HepG2 (cell line): Measurements from ENCODE around the gene PPP1R12A. TPM values are rescaled to one million over a fixed set of nuclear protein-coding genes. Genes with fewer than 3 reads are reported as not detected.

Experiments used
- ATAC-seq: fragments of 200-7000 bp; cut with Tn5 transposase; 3 replicates; pipeline ENCODE4 v1.9.1; 2020; ENCODE audit warnings: mild to moderate bottlenecking, moderate library complexity
- BruUV-seq: library from RNA; stranded (reverse); fragments of 400-500 nt; replicated peaks from 2 replicates; lab custom pipeline; 2021; lab: Mats Ljungman, UMichigan
- CTCF ChIA-PET: fragments of 300-600 bp; formaldehyde crosslinking; extraction: SDS; loops from one replicate; lab custom pipeline; 2021; ENCODE audit warnings: low total read pairs, inconsistent platforms, low intra/inter-chr PET ratio; lab: Yijun Ruan, JAX
- POLR2A ChIA-PET: fragments of 350-600 bp; sonication (Branson Sonifier 250); formaldehyde crosslinking; loops from one replicate; lab custom pipeline; 2020; ENCODE audit warnings: antibody characterized with exemption, inconsistent platforms; lab: Yijun Ruan, JAX
- DNase-seq: peaks from one replicate; pipeline ENCODE4 v3.0.0-alpha.2; 2015; ENCODE audit warnings: low spot score
- FAIRE-seq: peaks from 3 replicates; lab custom pipeline; 2011; peaks lifted over from hg19 to GRCh38; lab: Jason Lieb, UNC
- H2AFZ ChIP-seq: one replicate; pipeline ENCODE4 v1.6.1; 2011; ENCODE audit warnings: low read length, inconsistent platforms
- H3K27ac ChIP-seq: fragments of 300-600 bp; 3 replicates; pipeline ENCODE4 v1.8.0; 2011; ENCODE audit warnings: mixed run types, mild to moderate bottlenecking, mixed read lengths, low read length, inconsistent platforms; ENCODE audit not compliant: insufficient read depth; ENCODE audit errors: extremely low read length
- H3K27me3 ChIP-seq, 2 experiments: fragments of 200-600 bp in 1 of 2; 2 replicates in 1 of 2; 3 replicates in 1 of 2; pipeline versions ENCODE4 v1.6.0 to v1.8.0; 2011; ENCODE audit warnings: low read length in 2 of 2, mild to moderate bottlenecking in 2 of 2, moderate library complexity in 2 of 2, inconsistent platforms in 1 of 2; ENCODE audit not compliant: insufficient read depth in 2 of 2, control insufficient read depth in 1 of 2
- H3K36me3 ChIP-seq, 2 experiments: fragments of 200-600 bp in 1 of 2; replicated peaks in 1 of 2; 2 replicates in 1 of 2; 3 replicates in 1 of 2; pipeline versions ENCODE4 v1.5.1 to v1.8.0; 2011; ENCODE audit warnings: low read length in 2 of 2, inconsistent platforms in 1 of 2; ENCODE audit not compliant: insufficient read depth in 2 of 2, control insufficient read depth in 1 of 2
- H3K4me1 ChIP-seq: 2 replicates; pipeline ENCODE4 v1.5.1; 2012; ENCODE audit warnings: low read length, inconsistent platforms; ENCODE audit not compliant: insufficient read depth
- H3K4me2 ChIP-seq: 2 replicates; pipeline ENCODE4 v1.6.0; 2011; ENCODE audit warnings: low read depth, low read length, inconsistent platforms
- H3K4me3 ChIP-seq, 3 experiments: fragments of 200-600 bp in 1 of 3; sonication (generic), shearing (Covaris generic) in 1 of 3; replicated peaks in 1 of 3; 2 replicates each; pipeline ENCODE4 v1.5.1; 2011 to 2016; ENCODE audit warnings: low read length in 3 of 3, inconsistent platforms in 2 of 3, low read depth in 2 of 3, mild to moderate bottlenecking in 2 of 3, control low read depth in 1 of 3, mixed read lengths in 1 of 3; ENCODE audit not compliant: insufficient read depth in 1 of 3
- H3K79me2 ChIP-seq: one replicate; pipeline ENCODE4 v1.6.1; 2011; ENCODE audit warnings: low read length, inconsistent platforms; ENCODE audit not compliant: insufficient read depth
- H3K9ac ChIP-seq: 2 replicates; pipeline ENCODE4 v1.6.0; 2011; ENCODE audit warnings: mild to moderate bottlenecking, low read depth, low read length, inconsistent platforms; ENCODE audit not compliant: insufficient read depth
- H3K9me3 ChIP-seq: 2 replicates; pipeline ENCODE4 v1.5.1; 2012; ENCODE audit warnings: mild to moderate bottlenecking, low read length
- H4K20me1 ChIP-seq: 2 replicates; pipeline ENCODE4 v1.6.0; 2011; ENCODE audit warnings: inconsistent platforms, mild to moderate bottlenecking, low read length, moderate library complexity; ENCODE audit not compliant: insufficient read depth
- PAXIP1 ChIP-seq: sonication (generic); formaldehyde crosslinking; conservative IDR thresholded peaks from 2 replicates; pipeline ENCODE4 v1.4.0; 2020; ENCODE audit warnings: mild to moderate bottlenecking, missing genetic modification reagents, moderate library complexity
- POLR2G ChIP-seq: fragments of 200-400 bp; formaldehyde crosslinking; IDR thresholded peaks from 2 replicates; pipeline ENCODE4 v1.6.1; 2018; ENCODE audit warnings: mild to moderate bottlenecking, low read depth, low read length, moderate library complexity
- WIZ ChIP-seq: sonication (generic); formaldehyde crosslinking; IDR thresholded peaks from 2 replicates; pipeline ENCODE4 v1.5.1; 2020; ENCODE audit warnings: mild to moderate bottlenecking, missing genetic modification reagents
- ZBTB42 ChIP-seq: sonication (generic); formaldehyde crosslinking; IDR thresholded peaks from 2 replicates; pipeline ENCODE4 v1.5.0; 2020; ENCODE audit warnings: mild to moderate bottlenecking, missing genetic modification reagents
- ZNF12 ChIP-seq: sonication (generic); formaldehyde crosslinking; IDR thresholded peaks from 2 replicates; pipeline ENCODE4 v1.5.0; 2020; ENCODE audit warnings: missing genetic modification reagents
- ZNF552 ChIP-seq: sonication (generic); formaldehyde crosslinking; IDR thresholded peaks from 2 replicates; pipeline ENCODE4 v1.9.0; 2022; ENCODE audit warnings: missing genetic modification reagents, mild to moderate bottlenecking, borderline replicate concordance
- WGBS: methylation state at CpG from one replicate; pipeline ENCODE4 v1.1.6; 2017; ENCODE audit warnings: low lambda C conversion rate; 5-methylcytosine and 5-hydroxymethylcytosine counted together
- in situ Hi-C: cut with HindIII; loops from 2 replicates; pipeline ENCODE4 v1.10.0; 2017; ENCODE audit warnings: low pct_unique_long_range_greater_than_20kb; ENCODE audit not compliant: extremely low pct_ligation_motif_present
- intact Hi-C: fragments of 100-400 bp; cut with micrococcal nuclease; formaldehyde crosslinking; loops from one replicate; pipeline ENCODE4 v1.10.0; 2022; ENCODE audit not compliant: unreplicated experiment
- polyA plus RNA-seq, 8 experiments: library from polyadenylated mRNA; depleted of rRNA in 3 of 8; stranded (reverse) in 7 of 8; unstranded in 1 of 8; fragments of >200 nt; fragmentation: Illumina TruSeq in 4 of 8; extraction: Trizol in 4 of 8; gene quantifications; 2 replicates each; pipeline versions ENCODE4 v1.2.1 to v1.2.3, GENCODE V29; 2011 to 2016; ENCODE audit warnings: low read depth in 4 of 8, missing spikeins in 1 of 8, mixed read lengths in 1 of 8; ENCODE audit not compliant: insufficient read depth in 1 of 8
- total RNA-seq, 5 experiments: library from RNA; depleted of rRNA; stranded (reverse); fragments of >200 nt; fragmentation: Illumina TruSeq; extraction: Trizol; gene quantifications; 2 replicates each; pipeline ENCODE4 v1.2.3, GENCODE V29; 2016; ENCODE audit warnings: low read depth in 1 of 5

Gene PPP1R12A
- total and polyA plus RNA-seq, 2 of the 13 experiments (the other 11 are each of a cell fraction or from before 2014, with no cell fraction given): 23.8 to 50.0 TPM

GRCh38 chr12:79983492-79983891, 48.6 kb upstream of the PPP1R12A start:
- ChIA-PET POLR2A (no interaction called here), CTCF (no interaction called here)
- H3K9me3 ChIP-seq: no peaks in the 10 kb centered on the region
- H3K4me3 ChIP-seq: no peak overlapping the region
- ATAC-seq (no peak), DNase-seq (no peak), FAIRE-seq (no peak)
- no peak overlapping the region for H3K4me2 ChIP-seq
- no peak for TF ChIP-seq ZNF552 (CRISPR knock-in tag)
- no peak for TF ChIP-seq ZBTB42 (CRISPR knock-in tag)
- TF ChIP-seq ZNF12 (CRISPR knock-in tag): no peak
- no peak for TF ChIP-seq WIZ (CRISPR knock-in tag)
- no peak for TF ChIP-seq POLR2G
- no peak for TF ChIP-seq PAXIP1 (CRISPR knock-in tag)
- H2AFZ ChIP-seq: no peak overlapping the region
- intact Hi-C loops: no loop called here
- H4K20me1 ChIP-seq: no peaks in the 10 kb centered on the region
- BruUV-seq: no TSS peak
- in situ Hi-C loops: no loop called here
- no peak overlapping the region for H3K27ac ChIP-seq
- H3K9ac ChIP-seq: no peak overlapping the region
- WGBS: 44% methylated on average over 2 of the region's 2 CpGs
- H3K36me3 ChIP-seq: no peaks in the 10 kb centered on the region
- H3K27me3 ChIP-seq: no peaks in the 10 kb centered on the region
- H3K79me2 ChIP-seq: no peaks in the 10 kb centered on the region
- no peaks in the 10 kb centered on the region for H3K4me1 ChIP-seq
